ENCODE measurements around the gene RNF25.

The RNF25 gene

DNA sequence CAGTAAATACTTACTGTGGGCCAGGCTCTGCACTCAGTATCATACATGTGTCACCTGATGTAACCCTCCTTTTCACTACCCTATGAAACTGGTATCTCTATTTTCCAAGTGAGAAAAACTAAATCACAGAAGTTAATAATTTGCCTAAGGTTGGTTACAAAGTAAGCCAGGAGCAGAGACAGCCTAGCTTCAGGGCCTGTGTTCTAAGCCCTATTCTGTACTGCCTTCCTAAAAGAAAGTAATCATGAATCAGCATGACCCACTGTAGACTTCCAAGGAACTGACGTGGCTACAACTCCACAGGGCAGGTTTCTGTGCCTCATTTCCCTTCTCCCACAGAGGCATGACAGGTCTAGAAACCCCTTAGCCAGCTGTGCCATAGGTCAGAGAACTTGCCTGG is 26.7 kb downstream of the RNF25 start:
- DNase-seq (ENCODE audit: low read depth) = peak; percentile 61
- TF ChIP-seq CTCF (IDR thresholded peaks at IDR 0.05; ENCODE audit: low read length, missing control alignments) = no peak

GRCh38 chr2:218644721-218645120 is 27.1 kb downstream of the RNF25 start:
- no peak overlapping the region for H3K4me3 ChIP-seq (replicated peaks; ENCODE audit: low read depth, low read length)
- TF ChIP-seq CTCF (IDR thresholded peaks at IDR 0.05; ENCODE audit: low read length, missing control alignments) = no peak
- no peak for DNase-seq (ENCODE audit: low read depth)

More for the DNA sequence above, 26.7 kb downstream of the RNF25 start:
- H3K4me3 ChIP-seq (replicated peaks; ENCODE audit: low read depth, low read length) = no peak overlapping the region

- no peak overlapping the region for H3K4me3 ChIP-seq (replicated peaks; ENCODE audit: low read depth, low read length)
- TF ChIP-seq CTCF (IDR thresholded peaks at IDR 0.05; ENCODE audit: low read length, missing control alignments) = no peak
- no peak for DNase-seq (ENCODE audit: low read depth)
These were observed 28.0 kb downstream of the RNF25 start for GRCh38 chr2:218643751-218644310.

GRCh38 chr2:218642786-218643185 is 29.0 kb downstream of the RNF25 start:
- no peak for TF ChIP-seq CTCF (IDR thresholded peaks at IDR 0.05; ENCODE audit: low read length, missing control alignments)
- DNase-seq (ENCODE audit: low read depth) = no peak
- H3K4me3 ChIP-seq (replicated peaks; ENCODE audit: low read depth, low read length) = no peak overlapping the region

GRCh38 chr2:218642121-218642656 is 29.6 kb downstream of the RNF25 start:
- TF ChIP-seq CTCF (IDR thresholded peaks at IDR 0.05; ENCODE audit: low read length, missing control alignments) = no peak
- no peak for DNase-seq (ENCODE audit: low read depth)
- H3K4me3 ChIP-seq (replicated peaks; ENCODE audit: low read depth, low read length) = no peak overlapping the region

DNA sequence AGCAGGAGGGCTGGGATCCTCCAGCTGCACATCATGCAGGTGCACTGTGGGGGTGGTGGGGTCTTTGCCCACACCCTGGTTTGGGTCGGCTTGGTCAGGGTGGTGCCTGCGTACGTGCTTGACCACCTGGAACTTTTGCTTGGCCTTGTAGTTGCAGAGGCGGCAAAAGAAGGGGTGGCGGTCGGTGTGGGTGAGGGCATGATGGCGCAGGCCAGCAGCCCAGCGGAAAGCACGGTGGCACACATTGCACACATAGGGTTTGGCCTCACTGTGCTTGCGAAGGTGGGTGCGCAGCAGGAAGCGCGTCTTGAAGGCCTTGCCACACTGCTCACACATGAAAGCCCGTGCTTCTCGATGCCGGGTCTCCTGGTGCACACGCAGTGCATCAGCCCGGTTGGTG is 33.4 kb downstream of the RNF25 start:
- no peak overlapping the region for H3K4me3 ChIP-seq (replicated peaks; ENCODE audit: low read depth, low read length)
- no peak for DNase-seq (ENCODE audit: low read depth)
- no peak for TF ChIP-seq CTCF (IDR thresholded peaks at IDR 0.05; ENCODE audit: low read length, missing control alignments)

DNA sequence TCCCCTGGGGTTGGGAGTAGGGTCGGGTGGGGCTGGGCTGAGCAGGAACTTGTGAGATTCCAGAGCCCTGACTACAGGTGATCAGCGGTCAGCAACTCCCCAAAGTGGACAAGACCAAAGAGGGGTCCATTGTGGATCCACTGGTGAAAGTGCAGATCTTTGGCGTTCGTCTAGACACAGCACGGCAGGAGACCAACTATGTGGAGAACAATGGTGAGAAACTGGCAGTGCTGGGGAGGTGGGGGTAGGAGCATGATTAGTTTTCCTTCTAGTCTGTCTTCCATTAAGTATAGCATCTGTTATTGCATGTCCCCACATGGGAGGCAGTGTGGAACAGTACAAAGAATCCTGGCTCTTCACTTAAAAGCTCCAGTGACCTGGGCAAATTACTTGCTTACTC is 36.1 kb downstream of the RNF25 start:
- DNase-seq (ENCODE audit: low read depth) = no peak
- TF ChIP-seq CTCF (IDR thresholded peaks at IDR 0.05; ENCODE audit: low read length, missing control alignments) = no peak
- H3K4me3 ChIP-seq (replicated peaks; ENCODE audit: low read depth, low read length) = no peak overlapping the region

Measured in fibroblast of pulmonary artery (primary cell).